GM18519 (cell line): ENCODE data around the gene PRRC2B.
"Not testable (repeated sequence)": the region's sequence is repeated elsewhere in the genome, so short reads cannot be mapped to it uniquely, and the experiment has no call there.

ENCODE experiments used
- ATAC-seq: cut with Tn5 transposase; IDR thresholded peaks from one replicate; pipeline ENCODE4 v1.9.1; 2021; ENCODE audit warnings: mild to moderate bottlenecking, moderate library complexity; ENCODE audit not compliant: unreplicated experiment, low FRiP score

The PRRC2B gene

DNA sequence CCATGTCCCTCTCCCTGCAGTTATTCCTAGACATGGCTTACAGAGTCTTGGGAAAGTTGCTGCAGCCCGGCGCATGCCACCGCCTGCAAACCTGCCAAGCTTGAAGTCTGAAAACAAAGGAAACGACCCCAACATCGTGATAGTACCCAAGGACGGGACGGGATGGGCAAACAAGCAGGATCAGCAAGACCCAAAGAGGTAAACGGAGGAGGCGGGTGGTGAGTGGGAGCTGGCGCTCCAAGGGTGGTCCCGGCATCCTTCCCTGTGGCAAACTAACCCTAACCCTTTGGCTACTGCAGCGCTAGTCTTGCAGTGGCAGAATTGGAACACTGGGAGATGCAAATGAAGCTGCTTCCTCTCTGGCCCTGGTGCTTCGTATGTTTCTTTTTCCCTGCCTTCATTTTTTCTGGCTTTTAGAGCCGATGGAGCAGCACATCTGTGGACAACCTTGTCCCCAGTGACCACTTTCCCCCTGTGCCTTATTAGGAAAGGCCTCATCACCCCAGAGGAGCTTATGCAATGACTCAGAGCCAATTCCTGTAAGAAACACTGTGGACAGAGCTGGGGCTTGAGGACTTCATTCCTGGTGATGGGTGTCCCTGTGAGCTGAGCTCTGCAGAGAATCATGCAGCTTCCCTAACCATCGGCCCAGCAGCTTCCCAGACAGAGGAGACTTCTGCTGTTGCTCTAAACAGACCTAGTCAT, 38.9 kb downstream of the PRRC2B start:
- ATAC-seq: no peak

DNA sequence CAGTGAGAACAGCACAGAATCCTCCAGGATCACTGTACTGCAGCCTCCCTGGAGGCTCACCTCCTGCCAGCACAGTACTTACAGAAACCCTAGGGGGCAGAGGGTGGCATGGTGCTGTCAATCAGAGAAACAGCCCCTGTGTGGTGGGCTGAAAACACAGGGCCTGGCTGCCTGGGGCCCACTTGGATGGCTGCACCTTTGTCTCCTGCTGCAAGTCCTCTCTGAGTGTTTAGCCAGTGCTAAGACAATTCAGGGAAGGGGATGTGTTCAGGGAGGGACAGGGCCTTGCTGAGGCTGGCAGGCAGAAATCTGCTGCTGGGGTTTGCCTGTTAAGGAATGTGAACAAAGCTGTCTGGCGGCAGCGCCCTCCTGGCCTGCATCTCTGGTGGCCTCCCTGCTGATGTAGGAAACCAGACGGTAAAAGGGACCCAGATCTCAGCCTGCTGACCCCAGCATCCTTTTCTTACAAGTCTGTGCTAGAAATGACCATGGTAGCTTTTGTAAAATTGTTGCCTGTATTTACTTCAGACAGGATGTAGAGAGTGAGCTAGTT, 39.5 kb downstream of the PRRC2B start:
- ATAC-seq: no peak

DNA sequence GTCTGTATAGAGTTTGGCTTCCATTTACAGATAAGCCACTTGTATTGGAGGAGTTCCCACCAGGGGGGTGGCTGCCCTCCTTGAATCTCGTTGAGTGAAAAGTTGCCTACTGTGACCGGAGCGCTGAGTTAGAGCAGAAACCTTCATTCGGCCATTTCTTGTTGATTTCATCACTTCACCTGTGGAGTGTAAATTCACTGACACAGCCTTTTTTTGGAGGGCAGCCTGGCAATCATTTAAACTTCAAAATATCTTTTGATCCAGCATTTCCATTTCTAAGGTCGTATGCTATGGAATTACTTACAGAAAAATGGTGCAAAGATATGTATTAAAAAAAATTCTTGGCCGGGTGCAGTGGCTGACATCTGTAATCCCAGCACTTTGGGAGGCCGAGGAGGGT, 40.8 kb downstream of the PRRC2B start:
- no peak for ATAC-seq

DNA sequence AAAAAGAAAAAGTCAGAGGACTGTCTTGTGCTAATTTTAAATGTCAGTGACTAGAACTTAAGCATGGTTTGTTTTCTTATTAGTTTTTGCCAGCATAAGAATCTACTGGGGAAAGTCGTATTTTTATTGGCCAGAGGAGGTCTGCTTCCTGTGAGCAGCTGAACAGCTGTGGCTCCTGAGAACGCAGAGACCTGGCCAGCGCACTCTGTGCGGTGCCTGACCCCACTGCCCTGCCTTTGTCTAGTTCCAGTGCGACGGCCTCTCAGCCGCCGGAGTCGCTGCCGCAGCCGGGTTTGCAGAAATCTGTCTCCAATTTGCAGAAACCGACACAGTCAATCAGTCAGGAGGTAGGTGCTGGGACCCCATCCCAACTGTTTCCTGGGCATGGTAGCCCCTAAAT, 42.5 kb downstream of the PRRC2B start:
- ATAC-seq: no peak

DNA sequence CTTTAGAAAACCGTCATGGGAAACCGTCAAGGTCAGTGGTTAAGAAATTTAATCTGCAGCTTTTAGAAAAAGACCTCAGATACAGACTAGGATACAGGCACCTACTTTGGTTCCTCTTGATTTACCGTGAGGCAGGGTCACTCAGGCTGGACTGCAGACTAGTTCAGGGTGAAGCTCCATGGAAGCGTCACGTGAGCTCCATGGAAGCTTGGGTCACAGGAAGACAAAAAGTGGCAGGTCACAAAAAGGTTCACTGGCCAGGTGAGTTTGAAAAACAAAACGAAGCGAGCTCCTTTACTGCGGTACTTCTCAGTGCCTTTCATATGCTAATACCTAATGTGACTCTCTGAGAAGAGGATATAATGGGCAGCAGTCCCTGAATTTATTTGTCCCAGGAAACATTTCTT, 43.0 kb downstream of the PRRC2B start:
- ATAC-seq: no peak

DNA sequence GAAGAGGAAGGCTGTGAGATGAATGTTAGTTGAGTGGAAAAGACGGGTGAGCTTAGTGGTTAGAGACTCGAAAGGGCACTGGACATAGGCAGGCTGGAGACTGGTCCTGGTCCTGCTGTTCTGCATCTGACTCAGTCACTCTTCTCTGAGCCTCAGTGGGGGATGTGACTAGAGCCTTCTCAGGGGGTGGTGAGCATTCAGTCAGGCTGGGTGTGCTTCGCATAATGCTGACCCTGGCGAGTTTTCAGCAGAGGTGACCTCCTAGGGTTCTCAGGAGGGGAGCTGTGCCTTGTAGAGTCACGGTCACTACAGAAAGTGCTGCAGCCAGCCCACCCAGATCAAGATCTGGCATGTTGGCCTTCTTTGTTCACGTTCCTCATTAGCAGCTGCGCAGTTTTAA, 44.3 kb downstream of the PRRC2B start:
- ATAC-seq: no peak

DNA sequence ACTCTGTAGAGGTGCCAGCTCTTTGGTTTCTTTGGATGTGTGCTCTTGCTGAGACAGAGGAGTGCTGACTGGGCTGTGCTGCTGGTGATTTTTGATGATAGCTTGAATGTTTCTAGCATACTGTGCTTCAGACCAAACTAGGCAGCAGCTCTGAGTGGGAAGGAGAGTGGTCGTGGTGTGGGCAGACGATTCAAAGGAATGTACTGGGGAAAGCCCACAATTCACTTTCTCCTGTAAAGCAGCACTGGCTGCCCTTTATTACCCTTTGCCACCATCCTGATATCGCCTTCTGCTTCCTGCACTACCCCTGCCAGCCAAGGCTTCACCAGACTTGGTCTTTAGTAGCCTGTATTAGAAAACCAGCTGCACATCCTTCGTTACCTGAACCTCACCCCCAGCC, 45.3 kb downstream of the PRRC2B start:
- no peak for ATAC-seq

DNA sequence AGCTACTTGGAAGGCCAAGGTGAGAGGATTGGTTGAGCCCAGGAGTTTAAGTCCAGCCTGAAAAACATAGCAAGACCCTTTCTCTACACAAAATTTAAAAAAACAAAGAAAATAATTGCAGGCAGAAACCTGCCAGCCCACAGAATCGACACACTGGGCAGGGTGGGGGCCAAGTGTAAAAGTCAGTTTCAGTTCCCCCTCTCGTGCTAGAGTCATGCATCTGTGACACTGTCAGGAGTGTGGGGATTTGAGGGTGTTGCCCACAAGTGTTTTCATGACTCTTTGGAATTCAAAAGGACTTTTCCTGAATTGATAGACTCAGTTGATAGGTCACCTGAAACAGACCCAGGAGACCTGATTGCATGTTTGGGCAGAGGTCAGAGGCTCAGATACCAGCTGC, 47.6 kb downstream of the PRRC2B start:
- no peak for ATAC-seq

DNA sequence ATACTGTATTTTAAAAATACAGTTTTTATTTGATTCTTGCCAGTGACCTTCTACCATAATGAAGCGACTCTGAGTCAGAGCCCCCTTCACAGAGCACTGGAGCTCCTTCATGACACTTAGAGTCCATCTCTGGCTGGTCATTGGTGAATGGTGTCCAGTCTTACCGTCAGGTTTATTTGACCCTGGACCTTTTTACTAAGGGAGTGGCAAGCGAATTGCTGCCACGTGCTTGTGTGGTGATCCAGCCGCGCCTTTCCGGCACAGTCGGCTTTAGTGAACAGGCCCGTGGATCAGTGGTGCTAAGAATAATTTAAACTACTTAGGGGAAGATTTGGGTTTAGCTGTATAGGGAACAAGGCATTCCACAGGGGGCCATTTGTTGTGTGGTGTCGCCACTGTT, 48.5 kb downstream of the PRRC2B start:
- ATAC-seq: no peak

DNA sequence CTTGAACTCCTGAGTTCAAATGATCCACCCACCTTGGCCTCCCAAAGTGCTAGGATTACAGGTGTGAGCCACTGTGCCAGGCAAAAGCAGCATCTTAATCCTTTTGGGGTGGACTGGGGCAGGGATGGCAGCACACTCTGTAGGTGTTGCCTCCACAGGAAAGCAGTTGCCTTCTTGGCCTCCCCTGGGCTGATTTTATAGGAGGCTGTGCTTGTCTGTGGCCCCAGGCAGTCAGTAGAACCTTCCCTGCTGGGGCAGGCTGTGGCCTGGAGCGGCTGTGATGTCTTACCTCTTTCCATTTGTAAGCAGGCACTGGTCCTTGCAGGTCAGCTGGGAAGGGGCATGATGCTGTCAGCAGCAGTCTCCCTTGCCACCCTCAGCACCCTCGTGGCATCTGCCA, 49.8 kb downstream of the PRRC2B start:
- no peak for ATAC-seq

DNA sequence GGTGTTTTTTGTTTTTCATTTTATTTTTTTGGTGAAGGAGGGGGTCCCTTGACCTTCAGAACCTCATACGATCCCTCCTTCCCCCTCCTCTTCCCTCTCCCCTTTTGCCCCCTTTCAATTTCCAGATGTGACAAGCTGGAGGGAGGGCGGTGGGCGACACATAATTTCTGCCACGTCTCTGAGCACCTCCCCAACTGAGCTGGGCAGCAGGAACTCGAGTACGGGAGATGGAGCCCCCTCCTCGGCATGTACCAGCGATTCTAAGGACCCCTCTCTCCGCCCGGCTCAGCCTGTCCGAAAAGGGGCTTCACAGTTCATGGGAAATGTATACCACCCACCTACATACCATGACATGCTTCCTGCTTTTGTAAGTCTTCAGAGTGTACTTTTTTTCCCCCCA, 52.4 kb downstream of the PRRC2B start:
- ATAC-seq: no peak

DNA sequence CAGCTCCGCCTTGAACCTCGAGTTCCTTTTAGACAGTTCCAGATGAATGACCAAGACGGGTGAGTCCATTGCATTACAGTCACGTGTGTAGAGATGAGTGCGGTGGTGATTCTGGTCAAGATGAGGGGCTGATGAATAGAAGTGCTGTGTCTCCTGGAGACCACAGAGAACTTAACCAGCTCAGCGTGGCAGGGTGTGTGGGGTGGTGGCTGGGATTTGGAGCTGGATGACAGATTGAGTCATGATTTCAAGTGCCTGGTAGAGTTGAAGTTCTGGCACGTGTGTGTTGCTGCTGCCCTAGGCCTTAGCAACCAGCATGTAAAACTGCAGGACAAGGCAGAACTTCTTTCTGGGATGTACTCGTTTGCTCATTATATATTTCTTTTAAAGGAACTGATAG, 53.3 kb downstream of the PRRC2B start:
- no peak for ATAC-seq

DNA sequence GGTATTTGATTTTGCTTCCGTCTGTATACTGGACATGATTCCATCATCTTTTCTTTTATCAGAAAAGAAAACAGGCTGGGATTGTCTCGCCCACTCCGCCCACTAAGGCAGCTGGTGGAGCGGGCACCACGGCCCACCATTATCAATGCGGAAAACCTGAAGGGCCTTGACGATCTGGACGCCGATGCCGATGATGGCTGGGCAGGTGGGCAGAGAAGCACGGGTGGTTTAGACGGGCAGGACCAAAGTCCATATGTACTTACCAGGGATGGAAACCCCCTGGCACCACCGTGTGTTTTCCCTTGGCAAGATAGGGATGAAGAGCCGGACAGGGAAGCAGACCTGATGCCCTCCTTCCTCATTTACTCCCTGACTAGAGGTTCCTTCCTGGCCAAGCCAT, 53.7 kb downstream of the PRRC2B start:
- no peak for ATAC-seq

DNA sequence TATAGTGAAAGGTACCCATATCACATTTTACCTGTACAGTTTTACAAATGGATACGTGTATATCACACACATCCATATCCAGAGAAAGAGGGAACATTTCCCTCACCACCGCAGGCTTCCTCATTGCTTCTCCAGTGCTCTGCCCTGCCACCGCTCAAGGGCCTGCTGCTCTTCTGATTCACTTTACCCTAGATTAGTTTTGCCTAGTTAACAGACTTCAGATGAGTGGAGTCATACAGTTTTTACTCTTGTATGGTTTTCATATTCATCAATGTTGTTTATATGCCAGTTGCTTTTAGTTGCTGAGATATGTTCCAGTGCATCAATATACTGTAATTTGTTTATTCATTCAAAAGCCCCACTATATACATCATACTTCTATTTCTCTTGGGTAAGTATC, 54.9 kb downstream of the PRRC2B start:
- ATAC-seq: no peak

DNA sequence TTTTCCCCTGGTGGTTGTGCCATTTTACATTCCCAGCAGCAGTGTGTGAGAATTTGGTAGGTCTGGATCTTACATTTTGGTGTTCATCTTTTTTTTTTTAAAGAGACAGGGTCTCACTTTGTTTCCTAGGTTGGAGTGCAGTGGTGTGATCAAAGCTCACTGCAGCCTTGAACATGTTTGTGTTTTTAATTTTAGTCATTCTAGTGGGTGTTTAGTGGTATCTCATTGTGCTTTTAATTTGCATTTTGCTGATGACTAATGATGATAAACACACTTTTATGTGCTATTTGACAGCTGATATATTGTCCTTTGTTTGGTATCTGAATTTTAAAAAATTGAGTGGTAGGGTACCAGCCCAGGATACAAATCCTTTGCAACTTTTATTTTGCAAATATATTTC, 55.4 kb downstream of the PRRC2B start:
- ATAC-seq: no peak

DNA sequence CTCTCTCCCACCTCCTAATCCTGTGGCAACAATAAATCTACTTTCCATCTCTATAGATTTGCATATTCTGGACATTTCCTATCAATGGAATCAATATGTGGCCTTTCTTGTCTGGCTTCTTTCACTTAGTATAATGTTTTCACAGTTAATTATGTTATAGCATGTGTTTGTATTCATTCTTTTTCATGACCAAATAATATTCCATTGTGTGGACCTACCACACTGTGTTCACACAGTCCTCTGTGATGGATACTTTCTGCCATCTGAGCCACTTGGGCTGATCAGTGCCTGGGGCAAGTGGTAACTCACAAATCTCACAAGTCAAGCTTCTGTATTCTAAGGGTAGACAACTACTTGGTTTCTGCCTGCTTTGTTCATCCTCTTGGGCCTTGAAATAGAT, 60.1 kb downstream of the PRRC2B start:
- no peak for ATAC-seq

DNA sequence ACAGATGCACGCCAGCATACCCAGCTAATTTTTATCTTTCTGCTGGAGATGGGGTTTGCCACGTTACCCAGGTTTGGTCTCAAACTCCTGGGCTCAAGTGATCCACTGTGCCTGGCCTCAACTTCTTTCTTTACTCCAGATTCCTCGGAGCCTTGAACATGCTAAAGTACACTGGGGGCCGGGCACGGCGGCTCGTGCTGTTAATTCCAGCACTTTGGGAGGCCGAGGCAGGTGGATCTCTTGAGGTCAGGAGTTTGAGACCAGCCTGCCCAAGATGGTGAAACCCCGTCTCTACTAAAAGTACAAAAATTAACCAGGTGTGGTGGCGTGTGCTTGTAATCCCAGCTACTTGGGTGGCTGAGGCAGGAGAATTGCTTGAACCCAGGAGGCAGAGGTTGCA, 61.8 kb downstream of the PRRC2B start:
- ATAC-seq: not testable (repeated sequence)

DNA sequence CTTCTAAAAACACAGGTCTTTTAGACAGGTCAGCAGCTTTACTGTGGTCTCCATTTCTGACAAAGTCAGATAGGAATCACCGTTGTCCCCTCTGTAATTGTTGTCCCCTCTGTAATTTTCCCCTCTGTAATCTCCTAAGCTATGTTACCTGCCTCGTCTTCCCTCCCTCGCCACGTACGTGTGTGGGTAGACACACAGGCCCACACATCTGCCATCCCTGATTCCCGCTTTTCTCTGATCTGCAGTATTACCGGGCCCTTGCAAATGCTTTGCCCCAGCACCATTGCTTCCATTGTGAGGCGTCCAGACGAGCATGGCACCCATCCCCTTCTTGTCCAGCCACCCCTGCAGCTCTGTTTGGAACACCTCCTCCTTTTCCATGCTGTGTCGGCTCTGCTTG, 63.9 kb downstream of the PRRC2B start:
- no peak for ATAC-seq

DNA sequence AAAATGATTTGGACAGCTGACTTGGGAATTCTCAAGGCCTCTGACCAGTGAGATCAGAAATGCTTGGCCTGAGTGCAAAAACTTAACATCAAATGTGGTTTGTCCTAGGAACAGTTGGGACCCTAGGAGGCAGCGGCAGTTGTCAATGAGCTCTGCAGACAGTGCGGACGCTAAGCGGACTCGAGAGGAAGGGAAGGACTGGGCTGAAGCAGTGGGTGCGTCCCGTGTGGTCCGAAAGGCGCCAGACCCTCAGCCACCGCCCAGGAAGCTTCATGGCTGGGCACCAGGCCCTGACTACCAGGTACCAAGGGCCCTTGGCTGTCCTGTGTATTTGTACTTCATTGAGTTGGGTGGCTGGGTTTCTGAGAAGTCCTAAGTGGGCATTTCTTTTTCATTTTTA, 65.2 kb downstream of the PRRC2B start:
- no peak for ATAC-seq

DNA sequence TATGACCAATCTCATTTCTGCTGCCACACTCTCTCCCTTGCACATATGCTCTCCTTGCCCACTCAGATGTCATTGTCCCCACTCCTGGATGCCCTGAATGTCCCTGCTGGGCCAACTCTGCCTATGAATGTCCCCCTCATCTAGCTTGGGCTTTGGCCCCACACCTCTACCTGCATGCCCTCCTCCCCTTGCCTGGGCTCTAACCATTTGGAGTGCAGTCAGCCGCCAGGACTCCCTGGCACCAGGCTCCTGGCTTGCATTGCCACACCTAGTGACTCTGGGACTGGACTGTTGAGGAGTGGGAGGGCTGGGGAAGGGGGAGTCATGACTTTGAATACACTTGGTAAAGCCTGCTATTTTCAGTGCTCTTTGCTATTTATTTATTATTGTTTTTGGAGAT, 67.3 kb downstream of the PRRC2B start:
- ATAC-seq: no peak

DNA sequence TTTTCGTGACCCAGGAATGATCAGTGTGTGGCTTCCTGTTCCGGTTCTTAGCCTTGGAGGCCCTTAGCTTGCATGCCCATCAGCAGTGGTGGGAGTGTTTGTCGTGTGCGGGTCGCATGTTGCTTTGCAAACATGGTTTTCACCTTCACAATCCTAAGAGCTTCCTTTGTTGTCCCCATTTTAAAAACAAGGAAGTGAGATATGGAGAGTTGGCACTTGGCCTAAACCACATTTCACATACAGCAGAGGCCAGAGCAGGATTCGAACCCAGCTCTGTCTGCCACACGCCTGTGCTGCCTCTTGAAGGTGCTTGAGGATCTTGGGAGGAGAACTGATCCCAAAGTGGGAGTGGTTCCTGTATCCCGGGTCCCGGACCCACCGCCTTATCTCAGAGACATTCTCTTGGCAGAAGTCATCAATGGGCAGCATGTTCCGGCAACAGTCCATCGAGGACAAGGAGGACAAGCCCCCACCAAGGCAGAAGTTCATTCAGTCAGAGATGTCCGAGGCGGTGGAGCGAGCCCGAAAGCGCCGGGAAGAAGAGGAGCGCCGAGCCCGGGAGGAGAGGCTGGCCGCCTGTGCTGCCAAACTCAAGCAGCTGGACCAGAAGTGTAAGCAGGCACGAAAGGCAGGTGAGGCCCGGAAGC, 70.6 kb downstream of the PRRC2B start:
- no peak for ATAC-seq

DNA sequence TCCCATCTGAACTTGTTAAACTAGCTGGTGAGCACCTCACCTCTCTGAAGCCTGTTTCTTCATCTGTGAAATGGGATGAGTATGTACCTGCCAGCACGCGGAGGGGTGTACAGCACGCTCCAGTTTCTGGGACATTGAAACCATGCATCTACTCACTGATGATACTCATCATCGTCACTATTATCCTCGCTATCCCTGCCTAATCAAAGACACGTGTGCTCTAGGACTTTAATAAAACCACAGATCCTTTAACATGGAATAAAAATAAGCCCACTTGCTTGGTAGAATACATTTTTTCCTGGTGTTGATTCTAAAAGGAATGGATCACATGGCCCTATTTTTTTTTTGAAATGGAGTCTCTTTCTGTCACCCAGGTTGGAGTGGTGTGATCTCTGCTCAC, 71.5 kb downstream of the PRRC2B start:
- ATAC-seq: no peak
